ENCODE measurements around the gene SDK2.
A peak's percentile ranks its signal among the peaks of the same experiment; 100 is the strongest.

The SDK2 gene

DNA sequence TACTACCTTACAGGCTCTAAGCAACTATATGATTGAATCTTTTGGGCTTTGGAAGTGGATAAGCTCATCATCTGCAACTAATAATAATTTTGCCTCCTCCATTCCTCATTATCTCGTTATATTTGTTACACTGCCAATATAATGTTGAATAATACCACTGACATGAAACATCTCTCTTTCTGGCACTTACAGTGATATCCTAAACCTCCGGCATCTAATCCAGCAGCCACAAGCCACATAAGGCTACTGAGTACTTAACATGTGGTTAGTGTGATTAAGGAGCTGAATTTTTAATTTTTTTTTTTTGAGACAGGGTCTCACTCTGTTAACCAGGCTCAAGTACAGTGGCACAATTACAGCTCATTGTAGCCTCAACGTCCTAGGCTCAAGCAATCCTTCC, 342.1 kb downstream of the SDK2 start:
- no peak for DNase-seq (ENCODE audit: low spot score)

DNA sequence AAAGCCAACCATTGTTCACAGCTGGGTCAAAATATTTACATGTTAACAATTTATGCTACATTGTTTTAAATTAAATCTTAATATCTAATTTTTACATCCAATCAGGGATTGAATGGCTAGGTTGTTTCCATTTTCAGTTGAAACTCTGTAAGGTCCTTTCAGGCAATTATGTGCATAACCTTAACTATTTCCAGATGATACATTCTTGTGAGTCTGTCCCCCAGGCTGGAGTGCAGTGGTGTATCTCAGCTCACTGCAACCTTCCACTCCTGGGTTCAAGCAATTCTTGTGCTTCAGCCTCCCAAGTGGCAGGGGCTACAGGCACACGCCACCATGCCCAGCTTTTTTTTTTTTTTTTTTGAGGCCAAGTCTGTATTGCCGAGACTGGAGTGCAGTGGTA, 342.9 kb downstream of the SDK2 start:
- DNase-seq (ENCODE audit: low spot score), result no peak

DNA sequence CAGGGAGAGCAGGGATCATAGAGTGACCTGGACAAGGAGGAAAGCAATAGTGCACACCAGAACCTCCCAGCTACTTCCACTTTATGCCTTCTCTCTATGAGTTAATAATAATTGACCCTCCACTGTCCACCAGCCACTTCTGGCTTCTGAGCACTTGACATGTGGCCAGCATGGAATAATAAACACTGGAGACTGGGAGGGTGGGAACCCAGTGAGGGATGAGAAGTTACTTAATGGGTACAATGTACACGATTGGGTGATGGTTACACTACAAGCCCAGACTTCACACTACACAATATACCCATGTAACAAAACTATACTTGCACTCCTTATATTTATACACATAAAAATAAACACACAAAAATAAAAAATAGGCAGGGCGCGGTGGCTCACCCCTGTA, 343.9 kb downstream of the SDK2 start:
- no peak for DNase-seq (ENCODE audit: low spot score)

DNA sequence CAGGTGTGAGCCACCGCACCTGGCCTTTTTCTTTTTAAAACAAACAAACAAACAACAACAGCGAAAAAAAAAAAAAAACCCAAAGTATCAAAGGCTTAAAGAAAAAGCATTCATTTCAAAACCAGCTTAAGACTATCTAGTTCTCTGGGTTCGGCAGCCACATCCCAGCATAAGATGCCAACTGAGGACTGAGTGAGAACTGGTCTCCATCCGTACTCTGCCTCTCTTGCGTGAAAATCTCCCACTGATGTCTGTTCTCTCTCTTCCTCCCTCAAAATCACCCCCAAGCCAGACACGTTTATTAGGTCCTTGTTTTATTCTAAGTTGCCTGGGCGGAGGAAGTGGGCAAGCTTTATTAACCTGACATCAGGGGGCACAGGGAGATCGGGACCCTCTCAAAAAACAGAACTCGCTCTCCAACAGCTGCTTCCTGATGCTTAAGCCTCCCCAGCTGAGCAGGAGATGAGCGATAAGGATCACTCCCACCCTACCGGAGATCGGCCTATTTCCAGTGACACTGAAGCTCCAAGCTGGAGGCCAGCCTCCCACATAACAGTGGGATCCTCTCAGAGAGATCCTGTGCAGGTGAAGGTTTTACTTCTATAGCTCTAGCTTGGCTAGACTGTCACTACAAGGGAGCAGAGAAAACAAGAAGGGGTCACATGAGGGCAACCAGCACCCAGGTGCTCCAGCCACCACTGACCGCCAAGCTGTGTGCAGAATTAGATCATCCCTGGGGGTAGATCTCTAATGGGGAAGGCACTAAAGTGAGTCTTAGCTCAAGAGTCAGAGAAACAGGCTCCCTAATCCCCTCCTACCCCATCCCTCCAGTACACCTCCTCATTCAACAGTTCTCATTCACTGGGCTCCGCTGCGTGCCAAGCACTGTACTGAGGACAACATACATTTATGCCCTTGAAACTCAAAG, 346.0 kb downstream of the SDK2 start:
- DNase-seq (ENCODE audit: low spot score), result no peak

DNA sequence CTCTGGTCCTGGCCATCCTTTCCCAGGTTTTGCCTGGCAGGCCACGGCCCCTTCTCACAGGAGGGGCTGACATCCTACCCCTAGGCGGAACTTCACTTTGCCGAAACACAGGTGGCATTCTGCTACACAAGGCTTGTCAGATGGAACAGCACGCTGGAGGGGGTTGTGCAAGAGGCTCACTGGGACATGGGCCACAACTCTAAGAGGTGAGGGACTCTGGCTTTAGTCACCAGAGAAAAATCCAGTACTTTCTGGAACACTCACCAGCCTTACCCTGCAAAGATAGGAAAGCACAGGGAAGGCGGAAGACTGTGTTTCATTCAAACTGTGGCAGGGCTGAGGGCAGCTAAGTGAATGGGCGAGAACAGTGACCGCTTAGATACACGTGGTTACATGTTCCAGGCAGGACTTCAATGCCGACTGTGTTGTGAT, 350.7 kb downstream of the SDK2 start:
- no peak for DNase-seq (ENCODE audit: low spot score)

DNA sequence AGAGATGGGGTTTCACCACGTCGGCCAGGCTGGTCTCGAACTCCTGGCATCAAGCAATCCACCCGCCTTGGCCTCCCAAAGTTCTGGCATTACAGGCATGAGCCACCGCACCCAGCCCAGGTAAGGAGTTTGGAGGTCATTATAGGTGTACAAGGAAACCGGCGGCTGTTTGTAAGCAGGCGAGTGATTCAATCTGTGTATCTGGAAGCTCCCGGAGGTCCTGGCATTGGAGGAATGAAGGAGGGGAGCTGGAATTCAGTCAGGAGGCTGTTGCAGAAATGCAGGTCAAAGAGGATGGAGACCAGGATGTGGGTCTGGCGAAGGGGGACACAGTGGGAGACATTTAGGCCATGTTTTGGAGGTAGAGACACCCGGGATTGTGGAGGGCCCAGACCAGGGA, 351.2 kb downstream of the SDK2 start:
- DNase-seq (ENCODE audit: low spot score), result no peak

DNA sequence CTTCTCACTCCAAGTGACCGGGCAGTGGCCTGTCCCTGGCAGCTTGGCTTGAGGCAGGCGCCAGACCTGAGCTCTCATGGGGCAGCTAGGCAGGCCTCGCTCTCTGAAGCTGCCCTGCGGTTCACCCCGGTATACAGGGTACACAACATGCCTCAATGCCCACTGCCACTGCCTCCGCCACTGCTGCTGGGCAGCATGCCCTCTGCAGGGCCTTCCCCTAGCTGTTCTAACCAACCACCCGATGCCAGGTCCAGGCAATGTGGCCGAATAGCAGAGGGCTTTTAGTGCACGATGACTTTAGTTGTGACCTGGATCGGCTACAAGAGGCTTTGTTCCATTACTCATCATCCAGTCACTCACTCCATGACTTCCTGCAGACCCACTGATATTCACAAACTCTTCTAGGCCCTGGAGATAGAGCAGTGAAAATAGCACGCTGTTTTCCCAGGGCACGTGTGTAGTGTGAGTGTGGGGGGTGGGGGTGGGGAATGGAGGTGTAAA, 352.2 kb downstream of the SDK2 start:
- no peak for DNase-seq (ENCODE audit: low spot score)

DNA sequence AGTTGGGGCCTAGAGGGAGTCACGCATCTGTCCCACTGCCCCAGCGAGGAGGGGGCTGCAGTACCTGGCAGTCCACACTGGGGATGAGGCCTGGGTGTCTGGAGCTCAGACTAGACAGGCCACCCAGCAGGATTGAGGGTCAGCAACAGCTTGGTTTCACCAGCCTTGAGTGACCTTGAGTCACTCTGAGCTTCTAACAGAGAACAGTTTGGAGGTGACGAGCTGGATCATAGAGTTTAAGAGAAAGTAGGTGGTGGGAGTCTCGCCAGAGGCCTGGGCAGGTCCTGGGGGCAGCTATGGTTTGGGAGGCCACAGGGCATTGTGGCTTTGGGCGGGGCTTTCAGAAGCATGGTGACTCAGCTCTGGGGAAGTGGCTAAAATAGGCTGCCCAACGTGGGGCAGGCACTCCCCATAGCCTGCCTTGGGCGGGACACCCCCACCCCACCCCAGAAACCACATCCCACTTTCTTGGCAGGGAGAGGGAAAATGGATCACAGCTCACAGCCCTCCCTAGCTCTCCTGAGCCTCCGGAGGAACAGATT, 352.9 kb downstream of the SDK2 start:
- DNase-seq (ENCODE audit: low spot score), result peak; percentile 15

DNA sequence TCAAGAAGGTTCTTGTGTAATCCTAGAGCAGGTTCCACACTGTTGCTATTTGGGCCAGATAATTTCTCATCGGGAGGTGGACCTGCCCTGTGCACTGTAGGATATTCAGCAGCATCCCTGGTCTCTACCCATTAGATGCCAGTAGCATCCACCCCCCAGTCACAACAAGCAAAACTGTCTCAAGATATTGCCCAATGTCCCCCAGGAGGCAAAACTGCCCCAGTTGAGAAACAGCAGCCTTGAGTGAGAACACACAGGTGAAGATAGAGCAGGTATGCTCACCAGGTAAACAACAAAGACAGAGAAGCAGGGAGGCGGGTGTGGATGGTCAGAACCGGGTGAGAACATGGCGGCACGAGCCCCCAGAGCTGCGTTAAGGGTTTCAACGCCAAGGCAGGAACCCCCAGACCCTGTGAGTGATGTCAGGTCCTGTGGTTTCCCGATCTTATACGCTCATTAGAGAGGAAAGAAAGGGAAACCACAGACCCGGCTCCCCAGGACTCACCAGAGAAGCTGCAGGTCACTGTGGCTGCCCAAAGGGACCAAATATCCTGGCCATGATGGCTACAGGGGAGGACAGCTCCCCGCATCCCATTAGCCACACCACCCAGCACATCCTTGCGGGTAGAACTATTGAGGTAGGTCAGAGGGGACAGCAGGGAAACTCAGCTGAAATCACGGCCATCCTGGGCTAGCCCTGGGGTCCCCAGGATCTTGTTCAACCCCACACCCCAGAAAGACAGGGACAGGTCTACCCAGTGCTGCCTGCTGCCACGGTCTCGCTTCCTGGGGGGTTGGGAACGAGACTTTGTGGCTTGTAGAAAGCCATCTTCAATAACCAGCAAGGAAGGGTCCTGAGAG, 353.6 kb downstream of the SDK2 start:
- no peak for DNase-seq (ENCODE audit: low spot score)

DNA sequence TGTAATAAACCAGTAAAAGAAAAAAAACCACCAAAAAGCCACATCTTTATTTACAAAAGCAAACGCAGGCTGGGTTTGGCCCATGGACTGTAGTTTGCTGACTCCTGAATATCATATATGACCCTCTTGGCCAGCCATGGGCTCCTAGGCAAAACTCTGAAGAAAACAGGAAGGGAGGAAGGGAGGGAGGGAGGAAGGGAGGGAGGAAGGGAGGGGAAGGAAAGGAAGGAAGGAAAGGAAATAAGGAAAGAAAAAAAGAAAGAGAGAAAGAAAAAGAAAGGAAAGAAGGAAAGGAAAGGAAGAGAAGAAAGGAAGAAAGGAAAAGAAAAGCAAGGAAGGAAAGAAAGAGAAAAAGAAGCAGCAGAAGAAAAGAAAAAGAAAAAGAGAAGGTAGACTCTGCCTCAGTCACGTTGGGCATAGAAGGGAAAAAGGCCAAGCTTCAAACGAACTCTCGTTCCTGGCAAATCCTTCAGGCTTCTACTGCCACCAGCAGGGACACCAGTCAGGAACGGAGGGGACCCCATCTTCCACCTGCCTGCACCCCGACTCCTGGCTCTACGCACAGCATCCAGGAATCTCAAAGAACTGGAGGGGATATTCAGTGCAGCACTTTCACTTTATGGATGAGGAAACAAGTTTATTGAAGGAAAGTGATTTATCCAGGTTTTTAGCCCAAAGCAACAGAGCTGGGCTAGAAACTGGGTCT, 354.5 kb downstream of the SDK2 start:
- DNase-seq (ENCODE audit: low spot score), result no peak

DNA sequence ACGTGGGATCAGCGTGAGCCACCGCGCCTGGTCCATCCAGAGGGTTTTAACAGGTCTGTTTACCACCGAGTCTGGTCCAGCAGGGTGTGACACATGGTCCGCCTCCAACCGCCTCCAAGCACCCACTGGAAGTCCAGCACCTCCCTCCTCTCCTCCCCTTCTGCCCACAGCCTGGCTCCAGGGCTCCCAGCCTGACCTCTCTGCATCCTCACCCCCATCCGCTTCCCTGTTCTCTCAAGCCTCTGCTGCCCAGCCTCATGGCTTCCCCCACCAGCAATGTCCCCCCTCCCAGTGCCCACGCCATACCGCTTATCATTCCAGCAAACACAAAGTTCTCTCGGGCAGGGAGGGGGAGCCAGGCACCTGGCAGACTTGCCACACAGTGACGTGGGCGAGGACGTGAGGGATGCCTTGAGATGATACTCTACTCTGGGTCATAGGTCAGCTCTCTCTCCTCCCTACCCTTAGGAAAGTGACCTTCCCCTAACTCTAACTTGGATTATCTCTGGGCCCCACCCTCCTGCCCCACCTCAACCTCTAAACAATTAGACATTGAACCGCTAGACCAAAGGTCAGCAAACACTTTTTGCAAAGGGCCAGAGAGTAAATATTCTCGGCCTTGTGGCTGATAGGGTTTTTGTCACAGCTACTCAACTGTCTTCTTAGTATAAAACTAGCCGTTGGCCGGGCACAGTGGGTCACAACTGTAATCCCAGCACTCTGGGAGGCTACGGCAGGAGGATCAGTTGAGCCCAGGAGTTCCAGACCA, 355.5 kb downstream of the SDK2 start:
- no peak for DNase-seq (ENCODE audit: low spot score)

DNA sequence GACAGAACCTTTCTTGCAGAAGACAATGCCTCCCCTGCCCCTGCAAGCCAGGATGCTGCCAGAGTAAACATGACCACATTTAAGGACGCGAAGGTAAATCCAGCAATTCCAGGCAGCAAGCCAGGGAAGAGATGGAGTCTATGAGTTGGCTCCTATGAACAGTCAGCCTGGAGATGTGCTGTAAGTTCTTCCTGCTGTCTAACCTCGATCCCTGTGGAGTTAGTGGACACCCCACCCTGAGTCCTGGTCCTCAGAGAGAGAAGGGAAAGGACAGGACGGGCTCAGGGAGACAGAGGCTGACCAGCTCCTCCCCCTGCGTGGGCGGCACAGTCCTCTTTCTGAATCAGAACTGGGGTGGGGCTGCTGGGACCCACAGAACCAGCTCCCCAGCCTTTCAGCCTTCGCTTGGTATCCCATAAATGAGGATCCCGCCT, 357.4 kb downstream of the SDK2 start:
- DNase-seq (ENCODE audit: low spot score), result no peak

DNA sequence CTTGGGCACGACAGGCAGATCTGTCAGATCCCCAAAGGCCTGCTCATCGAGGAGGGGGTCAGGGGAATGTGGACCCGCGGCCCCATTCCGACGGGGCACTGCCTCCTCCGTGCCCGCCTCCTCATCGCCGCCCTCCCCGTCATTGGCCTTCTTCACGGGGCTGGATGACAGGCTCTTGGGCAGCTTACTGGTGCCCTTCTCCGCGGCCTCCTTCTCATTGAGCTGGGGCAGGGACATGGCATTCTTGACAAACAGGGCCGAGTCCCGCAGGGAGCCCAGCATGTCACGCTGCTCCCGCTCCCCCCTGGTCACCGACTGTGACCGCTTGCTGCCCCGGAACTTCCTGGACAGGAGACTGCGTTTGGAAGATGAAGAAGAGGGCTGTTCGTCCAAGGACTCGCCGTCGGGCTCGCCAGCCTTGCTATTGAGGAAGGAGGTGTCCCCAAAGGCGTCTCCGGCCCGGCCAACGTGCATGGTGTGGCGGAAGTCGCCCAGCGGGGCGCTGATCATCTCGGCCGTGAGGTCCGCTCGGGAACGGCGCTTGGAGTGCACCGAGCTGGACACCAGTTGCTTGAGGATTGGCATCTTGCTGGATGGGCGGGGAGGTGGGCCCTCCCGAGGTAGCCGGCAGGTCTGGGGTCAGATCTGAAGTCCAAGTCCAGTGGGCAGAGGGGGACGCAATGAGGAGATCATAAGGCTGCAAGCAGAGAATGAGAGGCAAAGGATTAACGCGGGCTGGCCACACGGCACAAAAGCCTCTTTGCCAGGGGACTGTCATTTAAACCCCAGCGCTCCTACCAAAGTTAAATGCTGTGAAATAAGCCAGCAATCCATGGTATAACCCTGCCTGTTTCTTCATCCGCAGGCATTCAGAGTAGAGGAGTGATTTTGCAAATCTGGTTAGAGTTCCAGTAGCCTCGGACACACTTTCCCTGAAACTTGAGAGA, 358.1 kb downstream of the SDK2 start:
- no peak for DNase-seq (ENCODE audit: low spot score)

DNA sequence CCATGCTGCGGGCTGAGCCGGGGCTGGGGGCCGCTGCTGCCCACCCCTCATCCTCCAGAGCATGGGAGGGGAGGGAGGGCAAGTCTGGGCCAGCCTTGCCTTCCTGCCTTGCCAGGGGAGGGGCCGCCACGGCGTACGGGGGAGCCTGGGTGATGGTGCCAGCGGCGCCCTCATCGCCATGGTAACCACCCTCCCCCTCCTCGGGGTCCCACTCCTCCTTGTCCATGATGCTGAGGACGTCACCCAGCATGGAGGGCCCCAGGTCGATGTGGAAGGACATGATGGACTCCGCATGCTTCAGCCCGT, 358.7 kb downstream of the SDK2 start:
- no peak for DNase-seq (ENCODE audit: low spot score)

DNA sequence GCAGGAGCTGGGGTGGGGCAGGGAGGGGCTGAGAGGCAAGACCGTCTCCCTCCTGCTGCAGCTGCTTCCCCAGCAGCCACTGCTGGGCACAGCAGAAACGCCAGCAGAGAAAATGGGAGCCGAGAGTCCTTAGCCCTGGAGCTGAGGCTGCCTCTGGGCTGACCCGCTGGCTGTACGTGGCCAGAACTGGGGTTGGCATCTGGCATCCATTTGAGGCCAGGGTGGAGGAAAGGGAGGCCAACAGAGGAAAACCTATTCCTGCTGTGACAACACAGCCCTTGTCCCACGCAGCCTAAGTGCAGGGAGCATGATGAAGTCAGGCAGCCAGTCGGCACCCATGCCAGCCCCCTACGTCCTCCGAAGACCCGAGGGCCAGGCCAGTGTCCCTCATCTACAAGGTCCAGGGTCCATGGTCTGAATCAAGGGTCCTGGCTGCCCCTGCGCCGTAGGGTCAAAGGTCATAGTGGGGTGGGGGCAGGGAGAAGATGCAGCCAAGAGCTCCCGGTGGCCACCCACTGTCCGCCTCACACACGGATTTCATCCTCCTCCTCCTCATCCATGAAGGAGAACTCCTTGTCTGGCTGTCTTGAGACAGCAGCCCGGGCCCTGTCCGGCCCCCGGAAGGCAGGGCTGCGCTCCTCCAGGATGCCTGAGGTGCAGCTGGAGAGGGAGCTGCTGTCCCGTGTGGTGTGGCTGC, 359.2 kb downstream of the SDK2 start:
- DNase-seq (ENCODE audit: low spot score), result no peak

Data from activated CD4-positive, alpha-beta T cell treated with anti-CD3 and anti-CD28 coated beads, Interleukin-2, Interleukin-4, amounts not matched to agents 100 ng/mL and 50 ng/mL, durations not matched to agents 16 hours and 8 hours (primary cell).